GM12801 (cell line): Measurements from ENCODE around the gene MOGAT1.

Source experiments
- CTCF ChIP-seq: IDR thresholded peaks from one replicate; pipeline ENCODE4 v1.5.1; 2011; ENCODE audit warnings: control low read depth; ENCODE audit not compliant: insufficient read length; ENCODE audit errors: extremely low read depth

The MOGAT1 gene

GRCh38 chr2:222655787-222656525, 15.5 kb upstream of the MOGAT1 start, which contains the start of gene FARSB:
Gene FARSB (minus strand): TSS chr2:222656092. CDS start chr2:222656073, 19 bp downstream.
- TF ChIP-seq CTCF = no peak

- TF ChIP-seq CTCF = no peak
Observed at GRCh38 chr2:222656526-222657446, 14.7 kb upstream of the MOGAT1 start.

GRCh38 chr2:222663479-222663878, 8.0 kb upstream of the MOGAT1 start:
- no peak for TF ChIP-seq CTCF

GRCh38 chr2:222668494-222669154, 2.8 kb upstream of the MOGAT1 start:
- TF ChIP-seq CTCF = no peak

- TF ChIP-seq CTCF = no peak
Observed at GRCh38 chr2:222669353-222669752, 2.1 kb upstream of the MOGAT1 start.

- no peak for TF ChIP-seq CTCF
Observed at GRCh38 chr2:222670191-222671038, 1.0 kb upstream of the MOGAT1 start.

GRCh38 chr2:222672068-222672401, 577 bp downstream of the MOGAT1 start:
- no peak for TF ChIP-seq CTCF
